HFF-Myc (cell line): ENCODE data around the gene RETN.

Source experiments
- DNase-seq: peaks from one replicate; pipeline ENCODE4 v3.0.0-alpha.2; 2011; ENCODE audit warnings: low read depth; ENCODE audit errors: extremely low read depth
- H3K4me3 ChIP-seq: replicated peaks from 2 replicates; pipeline ENCODE4 v1.5.1; 2011; ENCODE audit warnings: low read depth, mild to moderate bottlenecking, control low read depth, low read length
- CTCF ChIP-seq: IDR thresholded peaks from 2 replicates; pipeline ENCODE4 v1.5.1; 2012; ENCODE audit warnings: mild to moderate bottlenecking, low read depth, low read length, control low read depth; ENCODE audit errors: missing control alignments

RETN gene

DNA sequence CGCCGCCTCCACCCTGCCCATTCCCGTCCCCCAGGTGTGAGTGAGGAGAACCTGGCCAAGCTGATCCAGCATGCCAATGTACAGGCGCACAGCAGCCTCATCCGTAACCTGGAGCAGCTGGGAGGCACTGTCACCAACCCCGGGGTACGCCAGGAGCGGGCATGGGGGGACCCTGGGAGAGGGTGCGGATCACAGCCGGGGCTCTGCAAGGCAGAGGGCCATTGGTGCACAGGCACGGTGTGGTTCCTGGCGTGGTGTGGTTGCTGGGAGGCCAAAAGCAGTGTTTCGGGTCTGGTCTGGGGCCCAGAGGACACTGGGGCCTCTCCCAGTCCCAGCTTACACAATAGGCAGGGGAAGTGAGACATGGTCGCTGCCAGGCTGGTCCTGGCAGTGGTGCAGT, 23.7 kb upstream of the RETN start:
- H3K4me3 ChIP-seq: no peak overlapping the region
- no peak for DNase-seq
- no peak for TF ChIP-seq CTCF

GRCh38 chr19:7645656-7646425, 23.0 kb upstream of the RETN start:
- H3K4me3 ChIP-seq: no peak overlapping the region
- no peak for TF ChIP-seq CTCF
- no peak for DNase-seq

GRCh38 chr19:7646426-7646700, 22.5 kb upstream of the RETN start:
- H3K4me3 ChIP-seq: no peak overlapping the region
- no peak for TF ChIP-seq CTCF
- DNase-seq: no peak

DNA sequence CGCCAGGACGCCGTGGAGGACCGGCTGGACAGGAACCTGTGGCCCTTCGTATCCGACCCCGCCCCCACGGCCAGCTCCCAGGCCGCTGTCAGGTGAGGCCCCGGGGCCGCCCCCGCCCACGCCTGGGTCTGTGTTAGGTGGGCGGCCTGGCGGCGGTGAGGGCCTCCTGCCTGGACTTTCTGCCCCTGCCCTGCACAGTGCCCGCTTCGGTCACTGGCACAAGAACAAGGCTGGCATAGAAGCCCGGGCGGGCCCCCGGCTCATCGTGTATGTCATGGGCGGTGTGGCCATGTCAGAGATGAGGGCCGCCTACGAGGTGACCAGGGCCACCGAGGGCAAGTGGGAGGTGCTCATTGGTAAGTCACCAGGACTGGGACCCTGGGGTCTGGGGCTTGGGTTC, 21.7 kb upstream of the RETN start:
- TF ChIP-seq CTCF: no peak

DNA sequence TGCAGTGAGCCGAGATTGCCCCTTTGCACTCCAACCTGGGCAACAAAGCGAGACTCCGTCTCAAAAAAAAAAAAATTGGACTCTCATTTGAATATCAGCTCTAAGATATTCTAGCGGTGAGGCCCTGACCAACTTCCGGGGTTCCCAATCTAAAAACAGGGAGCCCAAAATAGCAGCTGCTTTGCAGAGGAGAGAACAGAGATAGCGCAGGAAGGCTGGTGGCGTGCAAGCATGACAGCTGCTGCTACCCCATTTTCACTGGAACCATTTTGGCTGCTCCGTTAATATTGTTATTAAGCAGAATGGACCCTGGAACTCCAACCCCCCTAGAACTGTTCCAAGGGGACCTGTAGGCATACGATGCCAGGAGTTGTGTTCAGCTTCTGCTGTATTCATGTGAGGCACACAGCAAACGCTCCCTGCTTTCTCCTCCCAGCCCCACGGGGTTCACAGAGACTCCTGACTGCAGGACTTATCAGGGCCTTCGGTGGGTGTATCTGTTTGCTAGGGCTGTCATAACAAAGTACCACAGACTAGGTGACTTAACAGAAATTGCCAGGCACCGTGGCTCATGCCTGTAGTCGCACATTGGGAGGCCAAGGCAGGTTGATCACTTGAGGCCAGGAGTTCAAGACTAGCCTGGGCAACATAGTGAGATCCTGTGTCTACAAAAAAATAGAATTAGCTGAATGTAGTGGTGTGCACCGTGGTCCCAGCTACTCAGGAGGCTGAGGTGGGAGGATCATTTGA, 20.4 kb upstream of the RETN start:
- TF ChIP-seq CTCF: no peak
- H3K4me3 ChIP-seq: no peak overlapping the region
- DNase-seq: no peak

More for the DNA sequence above, 21.7 kb upstream of the RETN start:
- DNase-seq: no peak
- no peak overlapping the region for H3K4me3 ChIP-seq

DNA sequence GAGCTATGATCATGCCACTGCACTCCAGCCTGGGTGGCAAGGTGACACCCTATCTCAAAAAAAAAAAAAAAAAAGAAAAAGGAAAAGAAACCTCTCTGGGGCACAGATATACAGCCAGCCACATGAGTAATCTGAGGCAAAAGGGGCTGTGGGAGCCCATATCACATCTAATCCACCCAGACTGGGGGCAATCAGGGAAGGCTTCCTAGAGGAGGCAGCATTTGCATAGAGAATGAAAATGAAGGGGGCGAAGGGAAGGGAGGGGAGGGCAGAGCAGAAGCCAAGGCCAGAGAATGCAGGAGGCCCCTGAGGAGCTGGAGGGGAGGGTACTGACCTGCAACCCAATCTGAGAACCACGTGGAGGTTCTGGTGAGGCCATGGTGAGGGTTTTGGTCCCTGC, 18.7 kb upstream of the RETN start:
- no peak for TF ChIP-seq CTCF

More for the DNA sequence above, 18.7 kb upstream of the RETN start:
- DNase-seq: no peak
- H3K4me3 ChIP-seq: no peak overlapping the region
